T-cell (primary cell): ENCODE results near the gene TMEM94. TPM values are rescaled to one million over a fixed set of nuclear protein-coding genes. Genes with fewer than 3 reads are reported as not detected.

Experiments used
- ATAC-seq, 4 experiments: fragments of 200-7000 bp in 3 of 4; fragments of 150-1000 bp in 1 of 4; cut with Tn5 transposase; replicated peaks in 1 of 4; 1 replicate in 3 of 4; 2 replicates in 1 of 4; pipeline ENCODE4 v1.10.0; 2021; ENCODE audit warnings: moderate library complexity in 3 of 4, mild to moderate bottlenecking in 2 of 4, moderate number of reproducible peaks in 1 of 4
- CTCF ChIA-PET, 2 donors: fragments of 300-600 bp; sonication (Branson Sonifier 250); formaldehyde crosslinking; loops; one replicate each; lab custom pipeline; 2022; ENCODE audit warnings: antibody characterized with exemption in 2 of 2; lab: Charles Lee
- POLR2A ChIA-PET, 2 donors: fragments of 300-600 bp; sonication (Branson Sonifier 250); formaldehyde crosslinking; loops; one replicate each; lab custom pipeline; 2022; ENCODE audit warnings: antibody characterized with exemption in 2 of 2; lab: Charles Lee
- DNase-seq, 35 experiments: peaks; one replicate each; pipeline versions ENCODE4 v3.0.0 to v3.0.0-alpha.2; 2013 to 2023
- H3K27ac ChIP-seq: one replicate; pipeline ENCODE4 v1.5.1; 2013; ENCODE audit warnings: low read length
- H3K27me3 ChIP-seq, 2 experiments: replicated peaks in 1 of 2; 1 replicate in 1 of 2; 2 replicates in 1 of 2; pipeline versions ENCODE4 v1.6.1 to v1.7.0; 2013; ENCODE audit warnings: low read length in 1 of 2, mixed read lengths in 1 of 2; ENCODE audit not compliant: control insufficient read depth in 2 of 2, insufficient read depth in 2 of 2; ENCODE audit errors: extremely low read depth in 1 of 2
- H3K36me3 ChIP-seq, 2 donors: 1 replicate in 1 of 2; 2 replicates in 1 of 2; pipeline versions ENCODE4 v1.6.1 to v1.7.0; 2013; ENCODE audit warnings: low read length in 1 of 2; ENCODE audit not compliant: control insufficient read depth in 2 of 2, insufficient read depth in 1 of 2; ENCODE audit errors: extremely low read depth in 1 of 2
- H3K4me1 ChIP-seq, 2 experiments: 1 replicate in 1 of 2; 2 replicates in 1 of 2; pipeline versions ENCODE4 v1.6.1 to v1.7.0; 2013; ENCODE audit warnings: low read length in 2 of 2, mixed read lengths in 1 of 2; ENCODE audit not compliant: insufficient read depth in 2 of 2, control insufficient read depth in 1 of 2; ENCODE audit errors: extremely low read depth in 1 of 2
- H3K4me3 ChIP-seq, 2 donors: 1 replicate in 1 of 2; 2 replicates in 1 of 2; pipeline versions ENCODE4 v1.5.1 to v1.7.0; 2013; ENCODE audit warnings: mild to moderate bottlenecking in 2 of 2, low read length in 1 of 2, moderate library complexity in 1 of 2; ENCODE audit not compliant: control insufficient read depth in 1 of 2; ENCODE audit errors: extremely low read depth in 1 of 2
- H3K9me3 ChIP-seq: 2 replicates; pipeline ENCODE4 v1.7.0; 2013
- H3K27ac Mint-ChIP-seq, 2 donors: one replicate each; pipeline ENCODE4 v1.8.0; 2020 to 2021; ENCODE audit warnings: mild to moderate bottlenecking in 2 of 2, mixed read lengths in 2 of 2
- H3K27me3 Mint-ChIP-seq, 2 donors: one replicate each; pipeline ENCODE4 v1.8.0; 2021 to 2022; ENCODE audit warnings: mixed read lengths in 2 of 2
- H3K36me3 Mint-ChIP-seq: one replicate; pipeline ENCODE4 v1.8.0; 2021; ENCODE audit warnings: mixed read lengths
- H3K4me1 Mint-ChIP-seq, 3 donors: one replicate each; pipeline ENCODE4 v1.8.0; 2020 to 2022; ENCODE audit warnings: mixed read lengths in 3 of 3, mild to moderate bottlenecking in 1 of 3
- H3K4me3 Mint-ChIP-seq, 3 donors: one replicate each; pipeline ENCODE4 v1.8.0; 2020 to 2022; ENCODE audit warnings: mild to moderate bottlenecking in 3 of 3, mixed read lengths in 3 of 3, moderate library complexity in 3 of 3
- H3K9me3 Mint-ChIP-seq, 3 donors: one replicate each; pipeline ENCODE4 v1.8.0; 2020 to 2022; ENCODE audit warnings: mixed read lengths in 3 of 3
- WGBS: methylation state at CpG from one replicate; pipeline ENCODE4 v1.1.5; 2013; ENCODE audit warnings: missing lambda C conversion rate; ENCODE audit not compliant: insufficient coverage; 5-methylcytosine and 5-hydroxymethylcytosine counted together
- total RNA-seq, 35 experiments: library from RNA in 6 of 35; stranded (reverse) in 6 of 35; fragments of 120-200 nt in 1 of 35; gene quantifications; one replicate each; pipeline versions ENCODE4 v1.2.1 to v1.2.4 and lab custom pipeline; 2013 to 2026

Gene TMEM94
- total RNA-seq, 5 donors from 2014 or later (not counting 1 experiment from before 2014, with no cell fraction given) = 78.5 to 125 (median 105) TPM

DNA sequence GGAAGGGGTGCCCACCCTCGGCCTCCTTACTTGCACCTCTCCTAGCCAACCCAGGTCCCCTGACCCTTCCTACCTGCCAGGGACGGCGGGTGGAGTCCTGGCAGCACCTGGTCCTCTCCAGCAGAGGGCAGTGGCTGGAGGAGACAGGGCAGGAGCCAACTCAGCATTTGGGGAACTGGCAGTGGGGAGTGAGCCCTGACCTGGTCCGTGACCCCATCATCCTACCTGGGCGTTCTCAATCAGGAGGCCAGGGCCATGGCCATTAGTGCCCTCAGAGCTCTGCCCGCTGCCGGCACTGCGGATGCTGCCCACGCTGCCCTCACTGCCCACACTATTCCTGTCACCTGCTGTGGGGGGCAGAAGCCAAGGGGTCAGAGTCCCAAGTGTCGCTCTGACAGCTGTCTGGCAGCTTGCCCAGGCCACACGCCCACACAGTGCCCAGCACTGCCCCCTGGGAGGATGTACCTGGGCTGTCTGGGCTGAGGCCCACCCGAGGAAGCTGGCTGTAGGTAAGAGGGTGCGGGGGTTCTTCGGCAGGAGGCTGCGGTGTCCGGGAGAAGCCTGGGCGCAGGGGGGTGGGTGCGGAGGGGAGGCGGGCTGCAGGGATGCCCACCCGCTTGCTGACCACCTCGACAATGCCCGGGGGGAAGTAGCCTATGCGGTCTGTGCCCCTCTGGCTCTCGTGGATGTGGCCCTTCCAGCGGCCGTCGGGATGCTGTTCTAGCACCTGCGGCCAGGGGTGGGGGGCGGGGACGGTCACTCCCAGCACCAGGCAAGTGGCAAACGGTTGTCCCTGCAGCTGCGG is 48.1 kb downstream of the TMEM94 start:
- WGBS = 83% methylated on average over 26 of the region's 32 CpGs

DNA sequence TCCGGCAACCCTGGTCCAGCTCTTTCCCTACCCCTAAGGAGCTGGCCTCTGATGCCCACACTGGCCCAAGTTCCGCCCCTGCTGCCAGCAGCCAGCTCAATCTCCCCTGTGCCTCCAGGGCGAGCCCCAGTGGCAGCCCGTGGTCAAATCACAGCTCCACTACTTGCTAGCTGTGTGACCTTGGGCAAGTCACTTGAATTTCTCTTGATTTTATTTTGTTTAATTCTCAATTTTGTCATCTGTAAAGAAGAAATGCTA is 48.6 kb downstream of the TMEM94 start:
- 100% methylated on average over 1 of the region's 4 CpGs for WGBS
- CTCF ChIA-PET = interaction anchor here in 1 of 2 donors (0.5 kb wide), 1 partner anchor 243 kb away, joined by 3 read pairs; no protein-coding TSS in a partner anchor
- no peak overlapping the region for H3K27ac ChIP-seq

More for the DNA sequence above, 48.1 kb downstream of the TMEM94 start:
- Mint-ChIP-seq H3K27me3 (no peaks in the 10 kb centered on the region), H3K9me3 (no peaks in the 10 kb centered on the region), H3K36me3 (no peaks in the 10 kb centered on the region), H3K27ac (no peak overlapping the region), H3K4me3 (no peak overlapping the region), H3K4me1 (no peaks in the 10 kb centered on the region)
- Histone ChIP-seq H3K27ac (no peak overlapping the region), H3K27me3 (peaks cover 0 to 18% of the 10 kb centered on the region in 2 experiments), H3K4me1 (peaks cover 0 to 16% of the 10 kb centered on the region in 2 experiments), H3K9me3 (no peaks in the 10 kb centered on the region), H3K4me3 (no peak overlapping the region), H3K36me3 (peaks cover 0 to 4% of the 10 kb centered on the region in 2 donors)
- POLR2A ChIA-PET = no interaction called here
- ATAC-seq = peak; percentile 46 to 74 (median 70)
- CTCF ChIA-PET = interaction anchor here in 1 of 2 donors (0.5 kb wide), 2 partner anchors 128 to 243 kb away, joined by 3 to 4 read pairs; no protein-coding TSS in a partner anchor
- peak in 16 of 35 experiments; percentile 13 to 61 (median 32) for DNase-seq

DNA sequence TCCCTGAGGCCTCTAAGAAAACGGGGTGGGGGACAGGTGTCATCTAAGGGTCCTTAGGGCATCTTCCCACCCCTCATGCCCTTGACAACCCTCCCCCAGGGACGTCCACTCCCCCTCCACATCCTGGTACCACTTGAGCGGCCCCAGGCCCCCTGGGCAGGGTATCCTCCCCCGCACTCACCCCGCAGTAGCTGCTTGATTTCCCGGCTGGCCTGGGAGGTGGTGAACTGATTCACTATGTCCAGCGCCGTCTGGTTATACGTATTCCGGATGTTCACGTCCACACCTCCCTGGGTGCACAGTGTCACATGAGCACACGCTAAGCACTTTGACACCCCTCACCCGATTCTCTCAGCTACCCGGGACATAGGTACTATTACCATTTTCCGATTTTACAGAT is 49.2 kb downstream of the TMEM94 start:
- Histone ChIP-seq H3K36me3 (no peaks in the 10 kb centered on the region), H3K9me3 (no peaks in the 10 kb centered on the region), H3K4me3 (no peak overlapping the region), H3K27ac (no peak overlapping the region), H3K27me3 (peaks cover 0 to 18% of the 10 kb centered on the region in 2 experiments), H3K4me1 (peaks cover 0 to 16% of the 10 kb centered on the region in 2 experiments)
- Mint-ChIP-seq H3K9me3 (no peaks in the 10 kb centered on the region), H3K27ac (no peak overlapping the region), H3K27me3 (no peaks in the 10 kb centered on the region), H3K36me3 (no peaks in the 10 kb centered on the region), H3K4me3 (no peak overlapping the region), H3K4me1 (no peaks in the 10 kb centered on the region)
- DNase-seq (no peak), ATAC-seq (no peak)
- ChIA-PET POLR2A (interaction anchor here in 1 of 2 donors (0.6 kb wide), 1 partner anchor 204 kb away, joined by 3 read pairs; no protein-coding TSS in a partner anchor), CTCF (no interaction called here)
- 89% methylated on average over 14 of the region's 15 CpGs for WGBS

More for the DNA sequence above, 48.6 kb downstream of the TMEM94 start:
- POLR2A ChIA-PET = no interaction called here
- no peaks in the 10 kb centered on the region for H3K36me3 ChIP-seq
- H3K4me1 ChIP-seq = peaks cover 0 to 16% of the 10 kb centered on the region in 2 experiments
- DNase-seq (no peak), ATAC-seq (no peak)
- H3K36me3 Mint-ChIP-seq = no peaks in the 10 kb centered on the region
- peaks cover 0 to 18% of the 10 kb centered on the region in 2 experiments for H3K27me3 ChIP-seq
- no peaks in the 10 kb centered on the region for H3K27me3 Mint-ChIP-seq
- no peak overlapping the region for H3K4me3 Mint-ChIP-seq
- no peaks in the 10 kb centered on the region for H3K4me1 Mint-ChIP-seq
- H3K9me3 ChIP-seq = no peaks in the 10 kb centered on the region
- H3K4me3 ChIP-seq = no peak overlapping the region
- H3K27ac Mint-ChIP-seq = no peak overlapping the region
- H3K9me3 Mint-ChIP-seq = no peaks in the 10 kb centered on the region

DNA sequence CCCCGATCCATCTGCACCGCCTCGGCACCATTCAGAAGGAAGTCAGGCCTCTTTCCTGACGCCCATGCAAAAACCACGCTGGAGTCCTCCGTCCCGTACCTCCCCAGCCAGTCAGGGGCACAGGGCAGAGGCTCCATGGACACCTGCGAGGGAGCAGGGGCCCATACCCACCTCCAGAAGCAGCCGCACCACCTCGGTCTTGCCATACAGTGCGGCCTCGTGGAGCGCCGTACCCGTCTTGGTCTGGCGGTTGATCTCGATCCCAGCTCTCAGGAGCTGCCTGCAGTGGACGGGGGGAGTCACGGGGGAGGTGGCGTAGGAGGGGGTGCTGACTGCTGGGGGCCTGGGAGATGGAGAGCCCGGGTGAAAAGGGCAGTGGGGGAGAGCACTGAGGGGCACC is 49.7 kb downstream of the TMEM94 start:
- no peaks in the 10 kb centered on the region for H3K4me1 Mint-ChIP-seq
- ATAC-seq (no peak), DNase-seq (no peak)
- no peak overlapping the region for H3K4me3 ChIP-seq
- H3K4me3 Mint-ChIP-seq = no peak overlapping the region
- H3K27ac Mint-ChIP-seq = no peak overlapping the region
- H3K27me3 Mint-ChIP-seq = no peaks in the 10 kb centered on the region
- H3K9me3 ChIP-seq = no peaks in the 10 kb centered on the region
- H3K27me3 ChIP-seq = peaks cover 0 to 18% of the 10 kb centered on the region in 2 experiments
- H3K36me3 Mint-ChIP-seq = no peaks in the 10 kb centered on the region
- no peaks in the 10 kb centered on the region for H3K36me3 ChIP-seq
- CTCF ChIA-PET = no interaction called here
- H3K27ac ChIP-seq = no peak overlapping the region
- no peaks in the 10 kb centered on the region for H3K9me3 Mint-ChIP-seq
- WGBS = 73% methylated on average over 17 of the region's 21 CpGs
- POLR2A ChIA-PET = interaction anchor here in 1 of 2 donors (0.6 kb wide), 1 partner anchor 203 kb away, joined by 3 read pairs; no protein-coding TSS in a partner anchor
- peaks cover 0 to 16% of the 10 kb centered on the region in 2 experiments for H3K4me1 ChIP-seq

DNA sequence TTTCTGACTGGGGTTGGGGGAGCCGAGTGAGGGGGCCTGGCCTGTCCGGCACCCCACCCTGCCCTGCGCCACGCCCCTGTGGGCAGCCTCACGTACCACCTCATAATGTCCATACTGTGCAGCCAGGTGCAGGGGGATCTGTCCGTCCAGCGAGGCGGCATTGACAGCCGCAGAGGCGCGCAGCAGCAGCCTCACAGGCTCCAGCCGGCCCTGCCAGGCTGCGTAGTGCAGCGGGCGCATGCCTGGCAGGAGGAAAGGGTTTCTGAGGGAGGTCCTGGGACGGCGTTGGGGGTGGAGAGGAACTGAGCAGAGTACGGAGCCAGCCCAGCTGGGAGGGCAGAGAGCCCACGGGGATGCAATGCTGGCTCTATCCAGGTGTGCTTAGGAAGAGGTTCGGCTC is 50.5 kb downstream of the TMEM94 start:
- Mint-ChIP-seq H3K9me3 (no peaks in the 10 kb centered on the region), H3K4me1 (no peaks in the 10 kb centered on the region), H3K36me3 (no peaks in the 10 kb centered on the region), H3K4me3 (no peak overlapping the region), H3K27me3 (no peaks in the 10 kb centered on the region), H3K27ac (no peak overlapping the region)
- DNase-seq = no peak
- Histone ChIP-seq H3K4me1 (peaks cover 0 to 16% of the 10 kb centered on the region in 2 experiments), H3K36me3 (no peaks in the 10 kb centered on the region), H3K4me3 (no peak overlapping the region), H3K27ac (no peak overlapping the region), H3K9me3 (no peaks in the 10 kb centered on the region), H3K27me3 (peaks cover 0 to 18% of the 10 kb centered on the region in 2 experiments)
- no peak for ATAC-seq
- ChIA-PET POLR2A (no interaction called here), CTCF (no interaction called here)
- 91% methylated on average over 18 of the region's 20 CpGs for WGBS

DNA sequence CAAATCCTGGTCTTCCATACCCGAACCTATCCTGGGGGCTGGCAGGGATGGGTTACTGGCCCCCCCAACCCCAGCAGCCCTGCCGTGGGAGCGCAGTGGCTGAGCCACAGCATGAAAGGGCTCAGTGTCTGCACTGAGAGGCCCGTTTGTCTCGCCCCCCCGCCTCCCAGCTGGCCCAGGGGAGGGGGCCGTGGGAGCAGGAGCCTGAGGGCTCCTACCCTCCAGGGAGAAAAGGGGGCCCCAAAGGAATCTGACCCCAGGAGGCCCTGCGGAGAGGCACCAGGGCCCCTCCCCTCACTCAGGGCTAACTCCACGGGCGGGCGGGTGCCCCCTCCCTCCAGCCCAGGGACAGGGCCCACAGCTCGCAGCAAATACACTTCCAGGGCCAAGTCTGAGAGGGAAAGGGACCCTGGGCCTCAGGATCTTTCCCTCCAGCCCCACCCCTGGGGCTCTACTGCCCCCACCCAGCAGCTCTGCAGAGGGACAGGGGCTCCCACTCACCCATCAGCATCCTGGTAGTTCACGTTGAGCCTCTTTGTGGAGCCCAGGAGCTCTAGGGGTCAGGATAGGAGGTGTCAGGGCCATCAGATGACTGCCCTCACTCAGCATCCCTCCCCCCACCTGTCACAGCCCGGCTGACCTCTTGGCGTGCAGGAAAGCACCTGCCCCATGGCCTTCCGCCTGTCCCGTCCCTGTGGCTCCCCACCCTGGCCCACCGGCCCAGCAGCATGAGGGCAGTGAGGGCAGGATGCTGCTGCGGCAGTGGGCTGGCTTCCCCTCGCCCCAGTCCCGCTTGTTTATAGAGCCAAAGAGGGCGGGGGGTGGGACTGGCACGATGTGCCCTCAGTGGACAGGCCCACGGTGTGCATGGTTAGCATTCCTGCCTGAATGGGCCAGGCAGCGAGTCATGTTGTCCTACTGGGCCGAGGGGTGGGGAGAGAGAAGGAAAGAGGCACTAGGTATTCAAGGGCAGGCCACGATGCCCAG is 51.6 kb downstream of the TMEM94 start:
- WGBS = 87% methylated on average over 14 of the region's 27 CpGs
- no peak overlapping the region for H3K27ac Mint-ChIP-seq
- H3K27me3 Mint-ChIP-seq = no peaks in the 10 kb centered on the region
- Histone ChIP-seq H3K27ac (no peak overlapping the region), H3K27me3 (peaks cover 0 to 18% of the 10 kb centered on the region in 2 experiments), H3K4me3 (no peak overlapping the region), H3K36me3 (no peaks in the 10 kb centered on the region), H3K4me1 (peaks cover 0 to 16% of the 10 kb centered on the region in 2 experiments), H3K9me3 (no peaks in the 10 kb centered on the region)
- ChIA-PET CTCF (interaction anchor here in 1 of 2 donors (0.6 kb wide), 1 partner anchor 306 kb away, joined by 4 read pairs; no protein-coding TSS in a partner anchor), POLR2A (interaction anchor here in 1 of 2 donors (0.5 kb wide), 1 partner anchor 137 kb away, joined by 3 read pairs; no protein-coding TSS in a partner anchor)
- DNase-seq (no peak), ATAC-seq (no peak)
- no peak overlapping the region for H3K4me3 Mint-ChIP-seq
- no peaks in the 10 kb centered on the region for H3K36me3 Mint-ChIP-seq
- H3K9me3 Mint-ChIP-seq = no peaks in the 10 kb centered on the region
- H3K4me1 Mint-ChIP-seq = no peaks in the 10 kb centered on the region
